K562 (cell line): ENCODE data around the gene WDR47. TPM values are rescaled to one million over a fixed set of nuclear protein-coding genes. Genes with fewer than 3 reads are reported as not detected.

ENCODE experiments used
- ATAC-seq: fragments of 200-7000 bp; cut with Tn5 transposase; 3 replicates; pipeline ENCODE4 v1.9.1; 2020; ENCODE audit warnings: moderate library complexity
- BruUV-seq: library from RNA; stranded (reverse); fragments of 400-500 nt; replicated peaks from 2 replicates; lab custom pipeline; 2021; lab: Mats Ljungman, UMichigan
- CTCF ChIA-PET: fragments of 300-600 bp; formaldehyde crosslinking; extraction: SDS; loops from one replicate; lab custom pipeline; 2021; ENCODE audit warnings: low intra/inter-chr PET ratio; lab: Yijun Ruan, JAX
- POLR2A ChIA-PET: fragments of 300-600, 350-650 bp; sonication (Branson Sonifier 250); formaldehyde crosslinking; extraction: SDS; loops from one replicate; lab custom pipeline; 2021; ENCODE audit warnings: antibody characterized with exemption, inconsistent platforms; lab: Yijun Ruan, JAX
- DNase-seq, 4 experiments: peaks; one replicate each; pipeline versions ENCODE4 v3.0.0 to v3.0.0-alpha.2; 2011 to 2018; ENCODE audit warnings: low spot score in 3 of 4, mixed read lengths in 3 of 4; ENCODE audit errors: extremely low read depth in 1 of 4
- FAIRE-seq: peaks from 2 replicates; lab custom pipeline; 2011; peaks lifted over from hg19 to GRCh38; lab: Jason Lieb, UNC
- H2AFZ ChIP-seq: 2 replicates; pipeline ENCODE4 v1.6.0; 2011; ENCODE audit warnings: low read depth, low read length, control low read depth, inconsistent platforms
- H3K27ac ChIP-seq: fragments of 200-600 bp; 3 replicates; pipeline ENCODE4 v1.8.0; 2011; ENCODE audit warnings: low read depth, mild to moderate bottlenecking, control low read depth, inconsistent platforms, low read length, moderate library complexity, mixed read lengths; ENCODE audit errors: extremely low read depth
- H3K27me3 ChIP-seq, 2 experiments: fragments of 300-600 bp in 1 of 2; 2 replicates in 1 of 2; 3 replicates in 1 of 2; pipeline versions ENCODE4 v1.6.0 to v1.8.0; 2011; ENCODE audit warnings: inconsistent platforms in 2 of 2, low read length in 2 of 2, mild to moderate bottlenecking in 1 of 2, mixed read lengths in 1 of 2, moderate library complexity in 1 of 2; ENCODE audit not compliant: control insufficient read depth in 2 of 2, insufficient read depth in 2 of 2
- H3K36me3 ChIP-seq: fragments of 300-600 bp; 3 replicates; pipeline ENCODE4 v1.8.0; 2011; ENCODE audit warnings: mild to moderate bottlenecking, low read length, inconsistent platforms; ENCODE audit not compliant: control insufficient read depth, insufficient read depth
- H3K4me1 ChIP-seq, 2 experiments: fragments of 200-600 bp in 1 of 2; replicated peaks in 1 of 2; 2 replicates in 1 of 2; 3 replicates in 1 of 2; pipeline versions ENCODE4 v1.5.1 to v1.8.0; 2011; ENCODE audit warnings: inconsistent platforms in 2 of 2, low read length in 2 of 2, mild to moderate bottlenecking in 1 of 2, mixed read lengths in 1 of 2, moderate library complexity in 1 of 2; ENCODE audit not compliant: control insufficient read depth in 2 of 2, insufficient read depth in 2 of 2
- H3K4me2 ChIP-seq: 2 replicates; pipeline ENCODE4 v1.6.1; 2011; ENCODE audit warnings: low read length, control low read depth, inconsistent platforms, mixed read lengths; ENCODE audit not compliant: insufficient read depth
- H3K4me3 ChIP-seq: fragments of 200-600 bp; sonication (generic), shearing (Covaris generic); 2 replicates; pipeline ENCODE4 v1.5.1; 2016; ENCODE audit warnings: control low read depth, inconsistent platforms
- H3K79me2 ChIP-seq: fragments of 200-600 bp; 3 replicates; pipeline ENCODE4 v1.8.0; 2011; ENCODE audit warnings: low read length, inconsistent platforms; ENCODE audit not compliant: control insufficient read depth, insufficient read depth
- H3K9ac ChIP-seq, 2 experiments: 2 replicates each; pipeline versions ENCODE4 v1.6.0 to v1.6.1; 2011; ENCODE audit warnings: low read depth in 2 of 2, low read length in 2 of 2, control low read depth in 1 of 2, inconsistent platforms in 1 of 2, mild to moderate bottlenecking in 1 of 2, mixed read lengths in 1 of 2; ENCODE audit not compliant: insufficient read depth in 1 of 2
- H3K9me1 ChIP-seq: one replicate; pipeline ENCODE4 v1.6.0; 2011; ENCODE audit warnings: inconsistent platforms, mild to moderate bottlenecking, low read length, moderate library complexity; ENCODE audit not compliant: control insufficient read depth, insufficient read depth
- H3K9me3 ChIP-seq: replicated peaks from 2 replicates; pipeline ENCODE4 v1.5.1; 2011; ENCODE audit warnings: low read depth, low read length, inconsistent platforms; ENCODE audit not compliant: control insufficient read depth, insufficient read depth
- H4K20me1 ChIP-seq: replicated peaks from 2 replicates; pipeline ENCODE4 v1.6.1; 2011; ENCODE audit warnings: low read length, inconsistent platforms, mixed read lengths; ENCODE audit not compliant: control insufficient read depth, insufficient read depth
- IRF2 ChIP-seq: sonication (generic); formaldehyde crosslinking; IDR thresholded peaks from 2 replicates; pipeline ENCODE4 v1.8.1; 2022; ENCODE audit warnings: mild to moderate bottlenecking, missing genetic modification reagents
- MECOM ChIP-seq: fragments of 250-450 bp; sonication (Bioruptor Pico); IDR thresholded peaks from 2 replicates; pipeline ENCODE4 v1.8.0; 2022; ENCODE audit warnings: inconsistent platforms
- NR2C2 ChIP-seq, 2 experiments: fragments of 200-800 bp in 1 of 2; sonication (Bioruptor generic) in 1 of 2; sonication (generic) in 1 of 2; formaldehyde crosslinking in 1 of 2; IDR thresholded peaks; 2 replicates each; pipeline versions ENCODE4 v1.6.1 to v1.8.0; 2016 to 2022; ENCODE audit warnings: mild to moderate bottlenecking in 1 of 2, missing compliant biosample characterization in 1 of 2, missing genetic modification characterization in 1 of 2, missing genetic modification reagents in 1 of 2
- NRF1 ChIP-seq, 2 experiments: fragments of 450-650 bp; IDR thresholded peaks in 1 of 2; conservative IDR thresholded peaks in 1 of 2; 2 replicates each; pipeline ENCODE4 v1.6.1; 2014; ENCODE audit warnings: mild to moderate bottlenecking in 2 of 2
- RAD21 ChIP-seq, 2 experiments: fragments of 250-450 bp in 1 of 2; fragments of 450-650 bp in 1 of 2; sonication (Bioruptor Pico) in 1 of 2; formaldehyde crosslinking in 1 of 2; IDR thresholded peaks in 1 of 2; conservative IDR thresholded peaks in 1 of 2; 2 replicates each; pipeline versions ENCODE4 v1.4.0 to v1.8.0; 2020 to 2022; ENCODE audit warnings: mild to moderate bottlenecking in 2 of 2, moderate library complexity in 1 of 2
- RBBP5 ChIP-seq: fragments of 200-600 bp; sonication (generic); IDR thresholded peaks from 2 replicates; pipeline ENCODE4 v1.6.1; 2012; ENCODE audit warnings: borderline replicate concordance, mild to moderate bottlenecking, low read length, control low read depth, inconsistent platforms; ENCODE audit not compliant: insufficient read depth, poor library complexity, severe bottlenecking
- RBM14 ChIP-seq: fragments of 200-400 bp; formaldehyde crosslinking; IDR thresholded peaks from 2 replicates; pipeline ENCODE4 v1.6.1; 2018; ENCODE audit warnings: low read depth, mild to moderate bottlenecking, low read length, moderate library complexity, borderline replicate concordance; ENCODE audit not compliant: insufficient read depth
- RBM39 ChIP-seq: fragments of 200-400 bp; formaldehyde crosslinking; optimal IDR thresholded peaks from 2 replicates; pipeline ENCODE3; 2018; ENCODE audit warnings: low read depth, low read length
- TCF7 ChIP-seq: sonication (generic); IDR thresholded peaks from 2 replicates; pipeline ENCODE4 v1.6.1; 2016; ENCODE audit warnings: antibody characterized with exemption, borderline replicate concordance
- TRIM28 ChIP-seq: fragments of 450-650 bp; IDR thresholded peaks from 2 replicates; pipeline ENCODE4 v1.6.1; 2017
- ZNF384 ChIP-seq: IDR thresholded peaks from 2 replicates; pipeline ENCODE4 v1.6.1; 2012; ENCODE audit warnings: low read depth, low read length, improper control_type of control experiment
- ZNF436 ChIP-seq: fragments of 250-450, 450-650 bp; sonication (Bioruptor Pico); formaldehyde crosslinking; IDR thresholded peaks from 2 replicates; pipeline ENCODE4 v1.7.0; 2020; ENCODE audit warnings: mild to moderate bottlenecking
- WGBS: fragments of 100-300 bp; shearing (Covaris generic); methylation state at CpG from one replicate; pipeline ENCODE4 v1.1.6; 2016; ENCODE audit warnings: low coverage, mixed read lengths; ENCODE audit not compliant: insufficient coverage; ENCODE audit errors: missing lambda C conversion rate; 5-methylcytosine and 5-hydroxymethylcytosine counted together
- in situ Hi-C: fragments of 300-500 bp; cut with MboI; formaldehyde crosslinking; loops from 4 replicates; pipeline ENCODE4 v1.15.0; 2018; ENCODE audit warnings: inconsistent platforms, mixed read lengths
- intact Hi-C: fragments of 100-400 bp; cut with micrococcal nuclease; formaldehyde crosslinking; loops from 2 replicates; pipeline ENCODE4 v1.14.2; 2022
- polyA plus RNA-seq, 8 experiments: library from polyadenylated mRNA; depleted of rRNA in 4 of 8; stranded (reverse) in 5 of 8; unstranded in 3 of 8; fragments of >200 nt; fragmentation: Nextera tagmentation in 2 of 8; fragmentation: Illumina TruSeq in 1 of 8; extraction: Ambion mirVana in 2 of 8; extraction: Trizol in 1 of 8; gene quantifications; 2 replicates each; pipeline versions ENCODE4 v1.2.1 to v1.2.3, GENCODE V29; 2011 to 2014; ENCODE audit warnings: inconsistent platforms in 1 of 8, missing spikeins in 1 of 8
- total RNA-seq, 7 experiments: library from RNA; depleted of rRNA in 6 of 7; stranded (reverse); fragments of >200 nt in 6 of 7; fragmentation: Illumina TruSeq in 2 of 7; extraction: Trizol in 2 of 7; gene quantifications; 2 replicates each; pipeline versions ENCODE4 v1.2.1 to v1.2.3, GENCODE V29; 2011 to 2021; ENCODE audit warnings: low replicate concordance in 1 of 7
- TF ChIP-seq, protein P1 (sequence below), 3 experiments: fragments of 200-800 bp in 1 of 3; fragments of 250-450 bp in 1 of 3; fragments of 450-650 bp in 1 of 3; sonication (Bioruptor Pico) in 1 of 3; sonication (Bioruptor generic) in 1 of 3; formaldehyde crosslinking in 1 of 3; IDR thresholded peaks; 2 replicates each; pipeline versions ENCODE4 v1.6.1 to v1.8.0; 2016 to 2022; ENCODE audit warnings: mild to moderate bottlenecking in 2 of 3, missing genetic modification characterization in 2 of 3, missing compliant biosample characterization in 1 of 3, moderate library complexity in 1 of 3

The WDR47 gene
- total and polyA plus RNA-seq, 9 of the 15 experiments (the other 6 are each of a cell fraction or from before 2014, with no cell fraction given): 1.3 to 10.1 (median 4.9) TPM

DNA sequence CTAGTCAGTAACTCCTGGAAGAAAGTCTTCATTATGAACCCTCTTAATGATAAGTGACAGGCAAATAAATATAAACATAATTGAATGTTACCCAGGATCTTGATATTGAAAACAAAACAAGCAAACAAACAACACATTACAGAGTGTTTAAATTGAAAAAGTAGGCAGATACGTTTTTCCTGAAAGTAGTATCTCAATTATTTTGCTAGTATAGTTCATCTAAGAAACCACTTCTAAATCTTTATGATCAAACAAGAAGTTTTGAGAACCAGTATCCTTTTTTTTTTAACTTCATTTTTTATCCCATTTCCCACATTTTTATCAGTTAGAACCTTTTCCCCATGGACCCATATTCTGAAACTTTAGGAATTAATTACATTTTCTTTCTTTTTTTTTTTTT is 3.7 kb upstream of the WDR47 start (continued):
- TF ChIP-seq TCF7: no peak

GRCh38 chr1:109040989-109041620 is 797 bp downstream of the WDR47 start:
- Histone ChIP-seq H3K36me3 (no peaks in the 10 kb centered on the region), H3K79me2 (peaks cover 22% of the 10 kb centered on the region), H3K9ac (peak overlapping the region; percentile 60 to 89), H3K4me3 (peak overlapping the region; percentile 87), H3K4me2 (peak overlapping the region; percentile 90), H3K4me1 (peaks cover 8 to 12% of the 10 kb centered on the region in 2 experiments; a peak in 4 of 5 replicates), H2AFZ (peak overlapping the region; percentile 91), H3K9me1 (no peaks in the 10 kb centered on the region), H4K20me1 (no peaks in the 10 kb centered on the region), H3K27me3 (no peaks in the 10 kb centered on the region), H3K27ac (peak overlapping the region; percentile 42), H3K9me3 (no peaks in the 10 kb centered on the region)
- intact Hi-C loops (loop anchor here (5.0 kb wide), 2 partner anchors 71 to 79 kb away; partner anchors contain the start of genes CLCC1 and ELAPOR1), in situ Hi-C loops (no loop called here)
- ATAC-seq: peak; percentile 53
- ChIA-PET POLR2A (interaction anchor here (0.7 to 1.9 kb wide), 2 partner anchors 35 to 58 kb away, joined by 3 to 4 read pairs; partner anchors contain the start of gene TAF13), CTCF (no interaction called here)
- FAIRE-seq: peak; percentile 56
- 0% methylated on average over 36 of the region's 44 CpGs for WGBS
- peak; percentile 36 to 52 (median 44) for DNase-seq
- no TSS peak for BruUV-seq
- no peak for TF ChIP-seq TRIM28
- TF ChIP-seq RAD21 (CRISPR knock-in tag; conservative IDR thresholded peaks at IDR 0.05 in 1 of 2, IDR thresholded peaks at IDR 0.05 in 1 of 2): peak in 1 of 2 experiments; percentile 3; a peak in 1 of 4 replicates
- TF ChIP-seq IRF2 (CRISPR knock-in tag): no peak
- TF ChIP-seq RBM14: no peak
- no peak for TF ChIP-seq RBBP5
- peak; percentile 58 to 59 for TF ChIP-seq NRF1 (conservative IDR thresholded peaks at IDR 0.05 in 1 of 2, IDR thresholded peaks at IDR 0.05 in 1 of 2)
- TF ChIP-seq, protein P1, sequence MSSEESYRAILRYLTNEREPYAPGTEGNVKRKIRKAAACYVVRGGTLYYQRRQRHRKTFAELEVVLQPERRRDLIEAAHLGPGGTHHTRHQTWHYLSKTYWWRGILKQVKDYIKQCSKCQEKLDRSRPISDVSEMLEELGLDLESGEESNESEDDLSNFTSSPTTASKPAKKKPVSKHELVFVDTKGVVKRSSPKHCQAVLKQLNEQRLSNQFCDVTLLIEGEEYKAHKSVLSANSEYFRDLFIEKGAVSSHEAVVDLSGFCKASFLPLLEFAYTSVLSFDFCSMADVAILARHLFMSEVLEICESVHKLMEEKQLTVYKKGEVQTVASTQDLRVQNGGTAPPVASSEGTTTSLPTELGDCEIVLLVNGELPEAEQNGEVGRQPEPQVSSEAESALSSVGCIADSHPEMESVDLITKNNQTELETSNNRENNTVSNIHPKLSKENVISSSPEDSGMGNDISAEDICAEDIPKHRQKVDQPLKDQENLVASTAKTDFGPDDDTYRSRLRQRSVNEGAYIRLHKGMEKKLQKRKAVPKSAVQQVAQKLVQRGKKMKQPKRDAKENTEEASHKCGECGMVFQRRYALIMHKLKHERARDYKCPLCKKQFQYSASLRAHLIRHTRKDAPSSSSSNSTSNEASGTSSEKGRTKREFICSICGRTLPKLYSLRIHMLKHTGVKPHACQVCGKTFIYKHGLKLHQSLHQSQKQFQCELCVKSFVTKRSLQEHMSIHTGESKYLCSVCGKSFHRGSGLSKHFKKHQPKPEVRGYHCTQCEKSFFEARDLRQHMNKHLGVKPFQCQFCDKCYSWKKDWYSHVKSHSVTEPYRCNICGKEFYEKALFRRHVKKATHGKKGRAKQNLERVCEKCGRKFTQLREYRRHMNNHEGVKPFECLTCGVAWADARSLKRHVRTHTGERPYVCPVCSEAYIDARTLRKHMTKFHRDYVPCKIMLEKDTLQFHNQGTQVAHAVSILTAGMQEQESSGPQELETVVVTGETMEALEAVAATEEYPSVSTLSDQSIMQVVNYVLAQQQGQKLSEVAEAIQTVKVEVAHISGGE (CRISPR knock-in tag; IDR thresholded peaks at IDR 0.05): peak in 1 of 3 experiments; percentile 31; a peak in 1 of 6 replicates
- TF ChIP-seq RBM39: no peak
- no peak for TF ChIP-seq ZNF436 (CRISPR knock-in tag)
- TF ChIP-seq ZNF384: peak; percentile 73
- TF ChIP-seq NR2C2 (CRISPR knock-in tag; IDR thresholded peaks at IDR 0.05): no peak
- TF ChIP-seq NR2C2 (tag; IDR thresholded peaks at IDR 0.05): no peak
- no peak for TF ChIP-seq MECOM
